ENCODE data around the gene GRK5. TPM values are rescaled to one million over a fixed set of nuclear protein-coding genes. Genes with fewer than 3 reads are reported as not detected.

The GRK5 gene
- total RNA-seq, 1 experiment from 2014 or later, result 0.82 TPM

- Mint-ChIP-seq H3K27me3 (ENCODE audit: insufficient read depth, unreplicated experiment) (no peaks in the 10 kb centered on the region), H3K27ac (ENCODE audit: low read depth, unreplicated experiment) (no peak overlapping the region), H3K36me3 (ENCODE audit: insufficient read depth, unreplicated experiment) (peaks cover 9% of the 10 kb centered on the region), H3K9me3 (ENCODE audit: unreplicated experiment) (no peaks in the 10 kb centered on the region), H3K4me3 (ENCODE audit: unreplicated experiment) (no peak overlapping the region), H3K4me1 (ENCODE audit: insufficient read depth, unreplicated experiment) (no peaks in the 10 kb centered on the region)
- no TSS peak for BruUV-seq (replicated peaks)
- no peak for DNase-seq (ENCODE audit: unreplicated experiment)
- intact Hi-C loops (cut with micrococcal nuclease), result no loop called here
- TF ChIP-seq CTCF (IDR thresholded peaks at IDR 0.05; ENCODE audit: unreplicated experiment), result no peak
- ChIA-PET CTCF (interaction anchor here (0.6 to 5.5 kb wide), 5 partner anchors 11 to 950 kb away, joined by 3 to 53 read pairs (median 13); partner anchors contain the start of gene GRK5), POLR2A (interaction anchor here (1.1 kb wide), 1 partner anchor 236 kb away, joined by 3 read pairs; the partner anchor contains the start of gene GRK5)
Observed at GRCh38 chr10:119442758-119443060, 235.3 kb downstream of the GRK5 start.

- CTCF ChIA-PET, result interaction anchor here (0.5 to 5.5 kb wide), 10 partner anchors 12 to 1997 kb away, joined by 3 to 53 read pairs (median 4); partner anchors contain the start of gene GRK5
- Mint-ChIP-seq H3K4me1 (ENCODE audit: insufficient read depth, unreplicated experiment) (no peaks in the 10 kb centered on the region), H3K36me3 (ENCODE audit: insufficient read depth, unreplicated experiment) (peaks cover 9% of the 10 kb centered on the region)
Observed at GRCh38 chr10:119443441-119443840, 236.1 kb downstream of the GRK5 start.

GRCh38 chr10:119443970-119444660 lies 236.7 kb downstream of the GRK5 start:
- intact Hi-C loops (cut with micrococcal nuclease), result no loop called here
- H3K4me1 Mint-ChIP-seq (ENCODE audit: insufficient read depth, unreplicated experiment), result no peaks in the 10 kb centered on the region
- no peak overlapping the region for H3K4me3 Mint-ChIP-seq (ENCODE audit: unreplicated experiment)
- ChIA-PET CTCF (interaction anchor here (0.5 to 5.5 kb wide), 22 partner anchors 9 to 1998 kb away, joined by 3 to 53 read pairs (median 4); partner anchors contain the start of gene GRK5), POLR2A (interaction anchor here (0.6 to 0.7 kb wide), 2 partner anchors 221 to 330 kb away, joined by 3 read pairs; no protein-coding TSS in a partner anchor)
- BruUV-seq (replicated peaks), result no TSS peak
- peaks cover 9% of the 10 kb centered on the region for H3K36me3 Mint-ChIP-seq (ENCODE audit: insufficient read depth, unreplicated experiment)
- no peaks in the 10 kb centered on the region for H3K27me3 Mint-ChIP-seq (ENCODE audit: insufficient read depth, unreplicated experiment)
- no peak for DNase-seq (ENCODE audit: unreplicated experiment)
- TF ChIP-seq CTCF (IDR thresholded peaks at IDR 0.05; ENCODE audit: unreplicated experiment), result no peak
- no peak overlapping the region for H3K27ac Mint-ChIP-seq (ENCODE audit: low read depth, unreplicated experiment)
- no peaks in the 10 kb centered on the region for H3K9me3 Mint-ChIP-seq (ENCODE audit: unreplicated experiment)

More at GRCh38 chr10:119443441-119443840, 236.1 kb downstream of the GRK5 start:
- Mint-ChIP-seq H3K9me3 (ENCODE audit: unreplicated experiment) (no peaks in the 10 kb centered on the region), H3K4me3 (ENCODE audit: unreplicated experiment) (no peak overlapping the region), H3K27ac (ENCODE audit: low read depth, unreplicated experiment) (no peak overlapping the region), H3K27me3 (ENCODE audit: insufficient read depth, unreplicated experiment) (no peaks in the 10 kb centered on the region)
- no peak for TF ChIP-seq CTCF (IDR thresholded peaks at IDR 0.05; ENCODE audit: unreplicated experiment)
- POLR2A ChIA-PET, result interaction anchor here (0.7 to 1.1 kb wide), 2 partner anchors 237 to 1850 kb away, joined by 3 read pairs; partner anchors contain the start of gene GRK5
- BruUV-seq (replicated peaks), result no TSS peak
- DNase-seq (ENCODE audit: unreplicated experiment), result no peak
- intact Hi-C loops (cut with micrococcal nuclease), result no loop called here

- BruUV-seq (replicated peaks), result no TSS peak
- Mint-ChIP-seq H3K9me3 (ENCODE audit: unreplicated experiment) (no peaks in the 10 kb centered on the region), H3K27ac (ENCODE audit: low read depth, unreplicated experiment) (no peak overlapping the region), H3K27me3 (ENCODE audit: insufficient read depth, unreplicated experiment) (no peaks in the 10 kb centered on the region), H3K36me3 (ENCODE audit: insufficient read depth, unreplicated experiment) (peaks cover 9% of the 10 kb centered on the region), H3K4me1 (ENCODE audit: insufficient read depth, unreplicated experiment) (peaks cover 4% of the 10 kb centered on the region), H3K4me3 (ENCODE audit: unreplicated experiment) (no peak overlapping the region)
- no peak for TF ChIP-seq CTCF (IDR thresholded peaks at IDR 0.05; ENCODE audit: unreplicated experiment)
- CTCF ChIA-PET, result interaction anchor here (0.5 to 5.5 kb wide), 29 partner anchors 8 to 472 kb away, joined by 3 to 53 read pairs (median 4); no protein-coding TSS in a partner anchor
- POLR2A ChIA-PET, result interaction anchor here (0.7 kb wide), 1 partner anchor 221 kb away, joined by 3 read pairs; no protein-coding TSS in a partner anchor
- intact Hi-C loops (cut with micrococcal nuclease), result loop anchor here (1.0 kb wide), 2 partner anchors 239 to 246 kb away; no protein-coding TSS in a partner anchor
- no peak for DNase-seq (ENCODE audit: unreplicated experiment)
Observed at GRCh38 chr10:119444866-119445265, 237.5 kb downstream of the GRK5 start.
